Motor neuron (in vitro differentiated cells): ENCODE data around the gene CDK6. TPM values are rescaled to one million over a fixed set of nuclear protein-coding genes. Genes with fewer than 3 reads are reported as not detected.
"Not testable (repeated sequence)": the region's sequence is repeated elsewhere in the genome, so short reads cannot be mapped to it uniquely, and the experiment has no call there.

Source experiments
- ATAC-seq, 8 experiments: fragments of 200-7000 bp; cut with Tn5 transposase; replicated peaks in 6 of 8; 2 replicates each; pipeline ENCODE4 v1.8.0; 2021; ENCODE audit warnings: mild to moderate bottlenecking in 8 of 8, moderate library complexity in 8 of 8
- H3K27ac ChIP-seq, 2 donors: fragments of 250-450 bp; sonication (Bioruptor Pico); 2 replicates each; pipeline ENCODE4 v1.9.0; 2021; ENCODE audit warnings: antibody characterized with exemption in 2 of 2, mild to moderate bottlenecking in 2 of 2, moderate library complexity in 1 of 2
- H3K4me1 ChIP-seq, 2 donors: fragments of 250-450 bp; sonication (Bioruptor Pico); replicated peaks in 1 of 2; 2 replicates each; pipeline ENCODE4 v1.6.1; 2021; ENCODE audit warnings: antibody characterized with exemption in 2 of 2, mild to moderate bottlenecking in 2 of 2, moderate library complexity in 1 of 2
- H3K4me3 ChIP-seq, 5 donors: fragments of 250-450 bp; sonication (Bioruptor Pico); 2 replicates each; pipeline ENCODE4 v1.9.0; 2021; ENCODE audit warnings: antibody characterized with exemption in 5 of 5, mild to moderate bottlenecking in 5 of 5, moderate library complexity in 4 of 5
- WGBS, 10 experiments: fragments of 450-650 bp; shearing (Covaris generic); methylation state at CpG; one replicate each; pipeline ENCODE4 v1.0.0; 2022; 5-methylcytosine and 5-hydroxymethylcytosine counted together
- in situ Hi-C, 9 experiments: fragments of 400-800 bp; cut with MboI; loops; one replicate each; pipeline ENCODE4 v1.15.0; 2021; ENCODE audit warnings: low sequenced_read_pairs in 9 of 9, low pct_unique_long_range_greater_than_20kb in 2 of 9; ENCODE audit not compliant: unreplicated experiment in 9 of 9
- total RNA-seq, 8 experiments: library from RNA; unstranded; fragments of 300-600 nt; gene quantifications; 2 replicates each; pipeline versions ENCODE4 v1.2.3 to v1.2.4, GENCODE V29; 2022

The CDK6 gene
- total RNA-seq, 8 experiments from 2014 or later = 11.2 to 55.2 (median 25.7) TPM

DNA sequence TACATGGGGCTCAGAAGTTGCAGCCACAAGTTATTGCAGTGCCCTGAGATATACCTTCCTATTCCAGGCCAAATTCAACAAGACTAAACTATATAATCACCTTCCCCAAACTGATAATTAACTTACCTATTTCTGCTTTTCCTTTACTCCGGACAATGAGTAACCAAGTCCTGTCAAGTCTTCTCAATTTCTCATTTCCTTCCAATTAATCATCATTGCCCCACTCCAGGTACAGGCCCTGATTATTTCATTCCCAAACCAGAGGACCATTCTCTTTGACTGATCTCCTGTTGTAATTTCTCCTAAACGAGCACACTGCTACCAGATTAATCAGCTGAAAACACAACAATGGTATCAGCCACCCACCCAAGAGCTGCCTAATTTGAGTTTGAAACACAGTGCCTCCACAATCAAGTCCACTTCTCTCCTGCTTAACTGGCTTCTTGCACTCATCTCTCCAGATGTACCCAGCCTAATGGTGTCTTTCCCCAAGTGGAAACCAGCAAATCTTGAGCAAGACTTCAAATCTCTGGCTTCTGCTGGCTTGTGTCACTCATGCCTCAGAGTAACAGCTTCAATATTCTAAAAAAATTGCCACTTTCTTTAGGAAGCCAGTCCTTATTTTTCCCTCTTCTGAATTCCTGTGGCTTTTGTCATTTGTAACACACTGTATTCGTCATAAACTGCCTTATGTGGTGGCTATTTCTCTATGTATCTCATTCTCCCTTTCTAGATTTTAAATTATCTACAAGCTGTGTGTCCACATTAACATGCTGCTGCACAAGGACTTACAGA is 89.1 kb downstream of the CDK6 start:
- H3K4me3 ChIP-seq = no peak overlapping the region
- H3K27ac ChIP-seq = no peak overlapping the region
- in situ Hi-C loops = no loop called here
- 39 to 100% (median 80%) methylated on average over 1 to 3 of the region's 3 CpGs; no CpG with 5 or more reads in 1 of the 10 experiments for WGBS, 10 experiments
- no peak for ATAC-seq
- H3K4me1 ChIP-seq = no peaks in the 10 kb centered on the region

DNA sequence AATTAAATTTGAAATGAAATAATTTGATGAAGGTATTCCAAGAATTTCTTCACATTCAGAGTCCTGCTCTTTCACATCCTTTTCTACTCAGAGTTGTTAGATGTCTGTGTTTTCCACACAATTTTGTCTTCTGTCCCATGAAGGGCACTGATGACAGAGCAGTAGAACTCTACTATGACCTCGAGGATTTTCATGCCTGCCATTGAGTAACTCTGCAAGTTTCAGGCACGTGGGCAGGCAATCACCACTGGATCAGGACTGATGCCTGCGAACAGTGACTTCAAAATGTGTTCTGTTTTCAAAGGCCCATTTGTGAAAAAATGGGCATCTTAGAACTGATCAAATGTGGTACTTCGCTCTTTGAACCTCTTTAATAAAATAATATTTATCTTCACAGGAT is 91.1 kb downstream of the CDK6 start:
- H3K27ac ChIP-seq = no peak overlapping the region
- in situ Hi-C loops = no loop called here
- no peak for ATAC-seq

DNA sequence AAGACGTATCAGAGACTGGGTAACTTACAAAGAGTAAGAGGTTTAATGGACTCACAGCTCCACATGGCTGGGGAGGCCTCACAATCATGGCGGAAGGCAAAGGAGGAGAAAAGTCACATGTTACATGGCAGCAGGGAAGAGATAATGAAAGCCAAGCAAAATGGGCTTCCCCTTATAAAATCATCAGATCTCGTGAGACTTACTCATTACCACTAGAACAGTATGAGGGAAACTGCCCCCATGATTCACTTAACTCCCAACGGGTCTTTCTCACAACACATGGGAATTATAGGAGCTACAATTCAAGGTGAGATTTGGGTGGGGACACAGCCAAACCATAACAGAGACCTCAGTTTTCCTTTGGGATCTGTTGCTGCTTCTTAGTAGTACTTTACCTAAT is 92.2 kb downstream of the CDK6 start:
- ATAC-seq, in situ Hi-C loops, H3K4me1 ChIP-seq, H3K27ac ChIP-seq, H3K4me3 ChIP-seq: not testable (repeated sequence)
- WGBS, 10 experiments = 75 to 100% (median 100%) methylated on average over 1 to 4 of the region's 4 CpGs; no CpG with 5 or more reads in 3 of the 10 experiments

More for the DNA sequence above, 91.1 kb downstream of the CDK6 start:
- no peaks in the 10 kb centered on the region for H3K4me1 ChIP-seq
- WGBS, 10 experiments = 80 to 100% (median 94%) methylated on average over 1 to 4 of the region's 4 CpGs; no CpG with 5 or more reads in 2 of the 10 experiments
- H3K4me3 ChIP-seq = no peak overlapping the region

DNA sequence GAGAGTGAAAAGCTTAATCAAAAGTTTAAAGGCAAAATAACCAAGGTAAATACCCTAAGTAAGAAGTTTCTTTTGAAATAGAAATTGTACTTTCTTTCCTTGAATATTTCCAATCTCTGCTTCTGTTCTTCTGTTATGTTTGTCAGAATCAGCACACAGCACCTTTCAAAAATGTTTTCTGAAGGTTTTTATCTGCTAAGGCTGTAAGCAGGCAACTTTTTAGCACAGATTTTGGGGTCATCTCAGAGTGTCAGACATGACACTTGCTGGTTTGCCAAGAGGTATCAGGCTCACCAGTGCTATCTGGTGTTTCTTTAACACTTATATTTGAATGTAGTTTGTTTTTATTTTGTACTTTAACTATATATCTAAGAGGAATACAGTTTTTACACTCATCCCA is 94.2 kb downstream of the CDK6 start:
- no peak for ATAC-seq
- in situ Hi-C loops = no loop called here
- no peak overlapping the region for H3K27ac ChIP-seq

DNA sequence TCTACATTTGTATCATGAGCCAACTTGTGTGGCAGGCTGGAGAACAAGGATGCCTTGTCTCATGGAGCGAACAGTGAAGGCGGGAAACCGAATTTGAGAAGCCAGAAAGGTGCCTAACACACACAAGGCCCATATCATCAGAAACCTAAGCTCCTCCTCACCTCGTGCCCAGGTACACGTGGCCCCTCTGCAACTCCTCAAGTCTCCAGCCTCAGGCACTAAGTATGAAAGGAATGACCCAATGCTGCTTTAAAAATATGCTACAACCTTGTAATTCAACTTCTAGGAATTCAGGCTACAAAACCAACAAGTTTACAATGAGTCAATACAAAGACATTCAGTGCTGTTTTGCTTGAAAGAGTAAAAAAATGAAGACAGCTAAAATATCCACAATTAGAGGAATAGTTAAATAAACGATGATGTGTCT is 95.7 kb downstream of the CDK6 start:
- H3K4me1 ChIP-seq = no peaks in the 10 kb centered on the region
- H3K27ac ChIP-seq = no peak overlapping the region

More for the DNA sequence above, 94.2 kb downstream of the CDK6 start:
- H3K4me1 ChIP-seq = no peaks in the 10 kb centered on the region
- no peak overlapping the region for H3K4me3 ChIP-seq

DNA sequence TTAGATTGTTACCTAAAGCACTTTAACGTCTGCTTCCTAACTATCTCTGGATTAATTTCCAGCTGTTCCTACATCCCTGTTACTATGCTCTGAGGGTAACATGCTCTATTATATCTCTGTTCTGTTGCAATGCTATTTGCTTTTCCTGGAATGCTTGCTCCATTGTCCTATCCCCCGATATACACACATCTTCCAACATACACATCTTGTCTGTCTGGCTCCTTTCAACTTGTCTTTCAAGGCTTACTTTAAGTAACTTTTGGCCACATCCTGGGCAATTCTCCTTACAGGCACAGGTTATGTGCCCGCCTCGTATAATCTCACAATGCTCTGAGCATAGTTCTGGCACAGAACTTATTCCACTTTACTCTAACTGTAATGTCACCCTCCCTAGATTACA is 96.2 kb downstream of the CDK6 start:
- Histone ChIP-seq H3K4me1 (no peaks in the 10 kb centered on the region), H3K27ac (no peak overlapping the region), H3K4me3 (no peak overlapping the region)
- WGBS, 10 experiments = 80 to 100% (median 94%) methylated on average over 1 to 4 of the region's 4 CpGs; no CpG with 5 or more reads in 3 of the 10 experiments
- peak in 2 of 8 experiments; percentile 29 to 68 for ATAC-seq
- in situ Hi-C loops = no loop called here

More for the DNA sequence above, 95.7 kb downstream of the CDK6 start:
- WGBS, 10 experiments = 0 to 100% (median 77%) methylated on average over 1 to 6 of the region's 6 CpGs; no CpG with 5 or more reads in 1 of the 10 experiments
- no peak overlapping the region for H3K4me3 ChIP-seq
- in situ Hi-C loops = no loop called here
- peak in 3 of 8 experiments; percentile 43 to 83 (median 50) for ATAC-seq

DNA sequence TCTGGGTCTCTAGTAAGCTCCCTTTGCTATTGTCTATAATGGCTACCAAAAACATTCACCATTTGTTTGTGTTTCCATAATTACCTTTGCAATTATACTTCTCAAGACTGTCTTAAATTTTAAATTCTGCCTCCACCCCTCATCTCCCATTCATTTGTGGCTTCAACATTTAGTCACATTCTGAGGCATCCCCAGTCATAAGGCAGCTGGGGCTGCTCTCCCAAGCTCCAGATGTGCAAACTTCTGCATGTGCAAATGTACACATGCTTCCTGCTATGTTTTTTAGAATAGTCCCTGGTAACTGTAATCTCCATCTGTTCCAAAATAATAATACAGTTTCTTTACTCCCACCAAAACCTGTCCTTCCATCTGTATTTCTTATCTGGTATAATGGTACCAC is 97.3 kb downstream of the CDK6 start:
- H3K27ac ChIP-seq = no peak overlapping the region
- ATAC-seq = peak in 2 of 8 experiments; percentile 43 to 78
- no peaks in the 10 kb centered on the region for H3K4me1 ChIP-seq
- no peak overlapping the region for H3K4me3 ChIP-seq
- in situ Hi-C loops = no loop called here

DNA sequence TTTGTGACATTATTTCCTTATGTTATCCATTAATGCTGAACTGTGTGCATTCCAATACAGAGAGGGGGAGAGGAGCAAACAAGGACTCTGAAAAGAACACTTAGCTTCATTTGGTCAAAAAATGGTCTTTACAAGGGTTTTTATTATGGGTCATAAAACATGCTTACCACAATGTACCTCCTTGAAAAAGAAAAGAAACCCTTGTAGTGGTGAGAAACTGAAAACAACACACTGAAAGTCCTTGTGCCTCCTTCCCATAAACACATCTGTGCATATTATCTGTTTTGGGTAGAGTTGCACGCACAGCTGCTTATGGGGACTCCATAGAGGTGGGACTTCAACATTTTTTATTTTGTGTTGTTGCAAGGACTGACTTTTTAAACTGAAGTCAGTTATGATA is 98.7 kb downstream of the CDK6 start:
- in situ Hi-C loops = no loop called here
- WGBS, 10 experiments = 83 to 100% methylated on average over 1 of the region's 1 CpG; no CpG with 5 or more reads in 8 of the 10 experiments
- Histone ChIP-seq H3K27ac (no peak overlapping the region), H3K4me1 (no peaks in the 10 kb centered on the region), H3K4me3 (no peak overlapping the region)
- ATAC-seq = no peak

DNA sequence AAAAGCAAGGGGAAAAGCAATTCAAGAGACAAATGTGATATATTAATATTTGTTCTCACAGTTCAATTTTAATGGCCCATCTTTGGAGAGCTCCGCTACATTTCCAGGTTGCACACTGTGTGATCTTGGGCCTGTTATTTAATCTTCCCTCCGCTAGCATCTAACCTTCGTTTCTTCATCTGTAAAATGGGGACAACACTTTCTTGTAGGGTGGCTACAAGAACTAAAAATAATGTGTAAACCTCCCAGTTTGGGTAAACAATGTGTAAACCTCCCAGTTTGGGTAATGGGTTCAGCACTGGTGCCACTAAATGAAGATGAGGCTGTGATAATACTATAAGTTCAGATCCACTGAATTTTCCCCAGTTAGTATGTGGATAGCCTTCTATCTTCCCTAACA is 99.5 kb downstream of the CDK6 start:
- Histone ChIP-seq H3K4me3 (no peak overlapping the region), H3K4me1 (no peaks in the 10 kb centered on the region), H3K27ac (no peak overlapping the region)
- in situ Hi-C loops = no loop called here
- WGBS, 10 experiments = 60 to 100% (median 93%) methylated on average over 1 to 3 of the region's 3 CpGs
- no peak for ATAC-seq

DNA sequence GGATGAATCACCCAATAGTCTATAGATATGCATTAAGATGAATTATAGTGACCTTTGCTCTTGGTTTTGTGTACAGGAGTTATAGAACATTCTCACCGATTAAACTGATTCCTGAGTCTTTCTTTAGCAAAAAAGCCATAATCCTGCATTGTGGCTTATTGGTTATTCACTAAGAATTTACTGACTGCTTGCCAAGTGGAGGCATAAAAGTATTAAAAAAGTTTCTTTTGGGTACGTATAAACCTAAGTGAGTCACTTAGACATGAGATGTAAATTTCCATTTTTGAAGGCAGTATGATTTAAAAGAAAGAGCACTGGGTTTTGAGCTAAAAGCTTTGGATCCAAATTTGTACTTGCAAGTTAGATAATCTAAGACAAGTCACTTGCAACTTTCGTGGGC is 100.7 kb downstream of the CDK6 start:
- Histone ChIP-seq H3K4me1 (no peaks in the 10 kb centered on the region), H3K27ac (no peak overlapping the region), H3K4me3 (no peak overlapping the region)
- no peak for ATAC-seq
- WGBS, 10 experiments = 51 to 100% (median 71%) methylated on average over 1 to 3 of the region's 3 CpGs; no CpG with 5 or more reads in 1 of the 10 experiments
- in situ Hi-C loops = no loop called here

DNA sequence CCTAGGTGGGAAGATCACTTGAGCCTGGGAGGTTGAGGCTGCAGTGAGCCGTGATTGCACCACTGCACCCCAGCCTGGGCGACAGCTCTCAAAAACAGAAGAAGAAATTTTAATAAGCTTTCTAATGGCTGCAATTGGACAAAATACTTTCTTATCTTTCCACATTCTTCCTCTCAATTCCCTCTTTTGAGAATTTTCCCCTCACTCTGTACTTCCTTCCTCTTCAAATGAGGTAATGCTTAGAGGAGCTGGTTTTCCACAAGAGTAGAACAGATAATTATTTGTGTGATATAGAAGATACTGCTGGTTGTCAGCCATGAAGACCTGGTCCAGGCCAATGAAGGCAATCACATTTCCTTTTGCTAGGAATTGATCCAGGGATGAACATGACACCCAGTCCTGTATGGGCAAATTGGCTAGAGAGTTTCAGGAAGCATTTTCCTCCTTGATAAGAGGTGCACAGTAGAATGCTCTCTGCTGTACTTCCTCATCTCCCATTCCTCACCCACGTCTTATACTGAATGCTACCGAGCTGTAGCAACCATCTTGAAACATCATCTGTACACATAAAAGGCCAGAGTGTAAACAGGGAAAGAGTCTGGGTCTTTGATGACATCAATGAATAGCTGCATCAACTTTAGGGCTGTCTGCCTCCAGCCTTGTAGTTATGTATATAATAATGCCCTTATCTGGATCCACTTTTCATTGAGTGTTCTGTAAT is 103.9 kb downstream of the CDK6 start:
- no peaks in the 10 kb centered on the region for H3K4me1 ChIP-seq
- WGBS, 10 experiments = 80 to 100% (median 100%) methylated on average over 1 to 4 of the region's 4 CpGs; no CpG with 5 or more reads in 3 of the 10 experiments
- ATAC-seq = no peak
- H3K4me3 ChIP-seq = no peak overlapping the region
- H3K27ac ChIP-seq = no peak overlapping the region
- in situ Hi-C loops = no loop called here

DNA sequence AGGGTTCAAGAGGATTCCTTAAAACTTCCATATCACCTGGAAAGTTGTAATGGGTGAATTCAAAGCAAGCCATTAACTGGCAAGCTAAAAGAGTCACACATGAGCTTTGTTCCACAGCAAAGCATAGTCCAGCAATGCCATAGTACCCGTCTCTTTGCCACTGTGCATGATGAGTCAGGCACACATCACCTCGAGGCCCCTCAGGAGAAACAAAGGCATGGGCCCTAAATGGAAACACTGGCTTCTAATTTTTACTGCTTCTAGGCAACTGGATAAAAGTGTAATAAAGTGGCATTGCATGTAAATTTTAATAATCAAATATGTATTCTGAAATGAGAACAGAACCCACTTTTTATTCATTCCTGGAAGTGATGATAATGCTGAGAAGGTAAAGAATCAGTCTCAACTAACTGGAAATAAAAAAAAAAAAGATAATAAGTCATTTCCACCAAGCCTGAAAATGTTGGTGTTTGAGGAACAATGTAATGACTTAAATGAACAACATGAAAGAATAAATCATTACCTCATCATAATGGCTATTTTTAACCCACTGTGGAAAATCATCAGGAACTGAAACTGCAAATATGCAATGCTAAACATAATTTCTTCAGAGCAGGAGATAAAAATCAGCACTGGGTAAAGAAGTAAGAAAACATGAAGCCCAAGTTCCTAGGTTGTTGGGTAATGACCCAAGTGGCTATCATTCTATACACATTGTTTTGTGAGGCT is 104.9 kb downstream of the CDK6 start:
- Histone ChIP-seq H3K4me3 (no peak overlapping the region), H3K4me1 (no peaks in the 10 kb centered on the region), H3K27ac (no peak overlapping the region)
- peak in 4 of 8 experiments; percentile 42 to 76 (median 60) for ATAC-seq
- in situ Hi-C loops = no loop called here
- WGBS, 10 experiments = 20 to 100% (median 80%) methylated on average over 1 to 2 of the region's 2 CpGs; no CpG with 5 or more reads in 3 of the 10 experiments

DNA sequence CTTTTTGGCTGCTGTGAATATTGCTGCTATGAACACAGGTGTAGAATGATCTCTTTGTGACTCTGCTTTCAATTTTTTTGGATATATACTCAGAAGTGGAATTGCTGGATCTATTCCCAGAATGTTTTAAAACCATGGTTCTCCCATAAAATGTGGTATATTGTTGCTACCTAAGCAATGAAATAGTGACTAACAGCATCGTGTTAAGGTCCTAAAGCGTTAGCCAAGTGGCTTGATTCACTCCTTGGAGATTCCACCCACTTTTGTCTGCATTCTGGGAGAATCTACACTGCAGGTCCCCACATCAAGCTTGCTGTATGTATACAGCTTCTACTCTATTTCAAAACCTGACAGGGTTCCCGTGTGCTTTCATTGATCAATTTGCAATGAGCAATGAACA is 105.6 kb downstream of the CDK6 start:
- ATAC-seq = no peak
- Histone ChIP-seq H3K27ac (no peak overlapping the region), H3K4me1 (no peaks in the 10 kb centered on the region), H3K4me3 (no peak overlapping the region)
- in situ Hi-C loops = no loop called here
- 60 to 100% (median 95%) methylated on average over 1 to 3 of the region's 3 CpGs; no CpG with 5 or more reads in 1 of the 10 experiments for WGBS, 10 experiments
